Smooth muscle cell (in vitro differentiated cells): ENCODE results near the gene TNFRSF8. TPM values are rescaled to one million over a fixed set of nuclear protein-coding genes. Genes with fewer than 3 reads are reported as not detected.

Experiments
- DNase-seq: peaks from one replicate; lab custom pipeline; 2025; ENCODE audit not compliant: unreplicated experiment; lab: John Stamatoyannopoulos, UW
- H2AFZ ChIP-seq: fragments of 200-600 bp; sonication (generic); 2 replicates; pipeline ENCODE4 v1.6.0; 2016; ENCODE audit warnings: antibody characterized with exemption, low read depth, mild to moderate bottlenecking
- H3F3A ChIP-seq: fragments of 200-600 bp; sonication (generic); 2 replicates; pipeline ENCODE4 v1.6.0; 2017; ENCODE audit warnings: antibody characterized with exemption, low read depth
- H3K27ac ChIP-seq: fragments of 200-600 bp; sonication (generic); 2 replicates; pipeline ENCODE4 v1.5.1; 2016; ENCODE audit warnings: low read depth, mild to moderate bottlenecking
- H3K27me3 ChIP-seq: fragments of 200-600 bp; sonication (generic); 2 replicates; pipeline ENCODE4 v1.6.1; 2016; ENCODE audit warnings: low read depth, mild to moderate bottlenecking
- H3K36me3 ChIP-seq: fragments of 200-600 bp; sonication (generic); 2 replicates; pipeline ENCODE4 v1.5.1; 2016; ENCODE audit warnings: low read depth
- H3K4me1 ChIP-seq: fragments of 200-600 bp; sonication (generic); 2 replicates; pipeline ENCODE4 v1.5.1; 2016; ENCODE audit warnings: low read depth
- H3K4me2 ChIP-seq: fragments of 200-600 bp; sonication (generic); 2 replicates; pipeline ENCODE4 v1.6.0; 2016; ENCODE audit warnings: mild to moderate bottlenecking
- H3K4me3 ChIP-seq: fragments of 200-600 bp; sonication (generic); 2 replicates; pipeline ENCODE4 v1.5.1; 2016; ENCODE audit warnings: mild to moderate bottlenecking
- H3K79me2 ChIP-seq: fragments of 200-600 bp; sonication (generic); 2 replicates; pipeline ENCODE4 v1.6.0; 2016; ENCODE audit warnings: low read depth, mild to moderate bottlenecking
- H3K9ac ChIP-seq: fragments of 200-600 bp; sonication (generic); 2 replicates; pipeline ENCODE4 v1.6.0; 2016; ENCODE audit warnings: low read depth
- H3K9me3 ChIP-seq: fragments of 200-600 bp; sonication (generic); replicated peaks from 2 replicates; pipeline ENCODE4 v1.5.1; 2016; ENCODE audit warnings: low read depth
- H4K20me1 ChIP-seq: fragments of 200-600 bp; sonication (generic); 2 replicates; pipeline ENCODE4 v1.6.0; 2016; ENCODE audit warnings: low read depth
- WGBS: methylation state at CpG from one replicate; pipeline ENCODE4 v1.1.7; 2016; ENCODE audit warnings: low lambda C conversion rate; 5-methylcytosine and 5-hydroxymethylcytosine counted together
- polyA plus RNA-seq: library from polyadenylated mRNA; unstranded; fragments of >200 nt; fragmentation: Nextera tagmentation; extraction: Ambion mirVana; gene quantifications from 2 replicates; pipeline ENCODE4 v1.2.1, GENCODE V29; 2016
- total RNA-seq: library from RNA; depleted of rRNA; stranded (reverse); fragments of >200 nt; gene quantifications from 2 replicates; pipeline ENCODE4 v1.2.3, GENCODE V29; 2014
- TF ChIP-seq, protein P1 (sequence below): fragments of 200-600 bp; sonication (generic); IDR thresholded peaks from 2 replicates; pipeline ENCODE4 v1.5.1; 2017; ENCODE audit warnings: borderline replicate concordance, mild to moderate bottlenecking, antibody characterized with exemption; ENCODE audit not compliant: insufficient read depth, poor library complexity, severe bottlenecking

The TNFRSF8 gene
- total and polyA plus RNA-seq, 2 experiments from 2014 or later: 0.54 to 1.3 TPM

DNA sequence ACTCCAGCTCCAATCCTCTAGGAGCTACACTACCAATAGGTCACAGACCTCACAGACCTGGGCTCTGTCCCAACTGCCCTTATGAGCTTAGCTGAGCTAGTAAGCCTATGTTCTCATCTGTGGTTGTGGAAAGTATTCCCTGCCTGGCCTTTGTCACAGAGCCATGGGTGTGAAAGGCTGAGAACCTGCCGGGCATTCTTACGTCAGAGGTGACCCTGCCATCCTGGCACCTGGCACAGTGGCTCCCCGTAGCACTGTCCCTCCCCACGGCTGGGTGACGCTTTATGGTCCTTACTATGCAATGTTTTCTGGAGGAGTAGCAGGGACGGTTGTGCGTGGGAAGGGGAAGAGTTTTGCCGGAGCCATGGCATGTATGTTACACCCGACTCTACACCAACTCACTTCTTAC, 107.2 kb downstream of the TNFRSF8 start:
- no peaks in the 10 kb centered on the region for H3K27me3 ChIP-seq
- H3K4me1 ChIP-seq: peaks cover 16% of the 10 kb centered on the region
- H3K9me3 ChIP-seq: no peaks in the 10 kb centered on the region
- WGBS: 72% methylated on average over 9 of the region's 9 CpGs
- H2AFZ ChIP-seq: no peak overlapping the region
- H3K4me3 ChIP-seq: no peak overlapping the region
- H3K79me2 ChIP-seq: peaks cover 9% of the 10 kb centered on the region
- DNase-seq: no peak
- no peaks in the 10 kb centered on the region for H3K36me3 ChIP-seq
- TF ChIP-seq, protein P1, sequence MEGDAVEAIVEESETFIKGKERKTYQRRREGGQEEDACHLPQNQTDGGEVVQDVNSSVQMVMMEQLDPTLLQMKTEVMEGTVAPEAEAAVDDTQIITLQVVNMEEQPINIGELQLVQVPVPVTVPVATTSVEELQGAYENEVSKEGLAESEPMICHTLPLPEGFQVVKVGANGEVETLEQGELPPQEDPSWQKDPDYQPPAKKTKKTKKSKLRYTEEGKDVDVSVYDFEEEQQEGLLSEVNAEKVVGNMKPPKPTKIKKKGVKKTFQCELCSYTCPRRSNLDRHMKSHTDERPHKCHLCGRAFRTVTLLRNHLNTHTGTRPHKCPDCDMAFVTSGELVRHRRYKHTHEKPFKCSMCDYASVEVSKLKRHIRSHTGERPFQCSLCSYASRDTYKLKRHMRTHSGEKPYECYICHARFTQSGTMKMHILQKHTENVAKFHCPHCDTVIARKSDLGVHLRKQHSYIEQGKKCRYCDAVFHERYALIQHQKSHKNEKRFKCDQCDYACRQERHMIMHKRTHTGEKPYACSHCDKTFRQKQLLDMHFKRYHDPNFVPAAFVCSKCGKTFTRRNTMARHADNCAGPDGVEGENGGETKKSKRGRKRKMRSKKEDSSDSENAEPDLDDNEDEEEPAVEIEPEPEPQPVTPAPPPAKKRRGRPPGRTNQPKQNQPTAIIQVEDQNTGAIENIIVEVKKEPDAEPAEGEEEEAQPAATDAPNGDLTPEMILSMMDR: no peak
- no peak overlapping the region for H3K9ac ChIP-seq
- H3K27ac ChIP-seq: no peak overlapping the region
- no peaks in the 10 kb centered on the region for H4K20me1 ChIP-seq
- H3F3A ChIP-seq: peaks cover 8% of the 10 kb centered on the region
- no peak overlapping the region for H3K4me2 ChIP-seq

DNA sequence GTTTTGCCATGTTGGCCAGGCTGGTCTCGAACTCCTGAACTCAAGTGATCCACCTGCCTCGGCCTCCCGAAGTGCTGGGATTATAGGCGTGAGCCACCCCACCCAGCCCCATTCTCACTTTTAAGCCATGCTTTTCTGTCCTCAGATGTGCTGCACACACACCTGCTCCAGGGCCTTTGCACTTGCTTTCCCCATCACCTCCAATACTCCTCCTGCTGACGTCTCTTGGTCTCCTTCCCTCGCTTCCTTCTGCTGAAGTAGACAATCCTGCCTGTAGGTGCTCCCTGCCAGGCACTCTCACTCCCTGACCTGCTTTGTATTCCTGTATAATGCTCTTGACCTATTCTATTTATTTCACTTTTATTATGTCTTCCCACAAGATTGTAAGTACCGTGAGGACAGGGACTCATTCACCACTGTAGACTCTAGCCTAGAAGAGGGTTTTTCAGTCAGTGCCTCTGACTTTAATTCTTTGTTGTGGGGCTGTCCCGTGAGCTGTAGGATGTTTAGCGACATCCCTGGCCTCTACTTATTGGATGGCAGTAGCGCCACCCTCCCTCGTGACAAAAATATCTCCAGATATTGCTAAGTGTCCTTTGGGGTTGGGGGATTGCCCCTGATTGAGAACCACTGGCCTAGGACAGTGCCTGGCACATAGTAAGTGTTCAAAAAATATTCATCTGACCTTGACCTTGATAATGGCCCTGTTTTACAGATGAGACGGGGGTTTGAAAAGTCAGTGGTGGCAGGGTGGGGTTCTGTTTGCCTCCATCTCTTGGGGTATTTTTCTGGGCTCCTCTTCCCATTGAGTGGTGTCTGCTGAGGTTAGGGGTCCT, 108.3 kb downstream of the TNFRSF8 start:
- DNase-seq: no peak
- Histone ChIP-seq H4K20me1 (no peaks in the 10 kb centered on the region), H3F3A (peaks cover 14% of the 10 kb centered on the region), H3K36me3 (no peaks in the 10 kb centered on the region), H3K79me2 (peaks cover 9% of the 10 kb centered on the region), H3K4me3 (no peak overlapping the region), H3K9ac (no peak overlapping the region), H3K4me2 (no peak overlapping the region), H3K27me3 (no peaks in the 10 kb centered on the region), H3K9me3 (no peaks in the 10 kb centered on the region), H2AFZ (no peak overlapping the region), H3K27ac (no peak overlapping the region), H3K4me1 (peaks cover 19% of the 10 kb centered on the region)
- TF ChIP-seq, protein P1: no peak
- WGBS: 95% methylated on average over 12 of the region's 12 CpGs

DNA sequence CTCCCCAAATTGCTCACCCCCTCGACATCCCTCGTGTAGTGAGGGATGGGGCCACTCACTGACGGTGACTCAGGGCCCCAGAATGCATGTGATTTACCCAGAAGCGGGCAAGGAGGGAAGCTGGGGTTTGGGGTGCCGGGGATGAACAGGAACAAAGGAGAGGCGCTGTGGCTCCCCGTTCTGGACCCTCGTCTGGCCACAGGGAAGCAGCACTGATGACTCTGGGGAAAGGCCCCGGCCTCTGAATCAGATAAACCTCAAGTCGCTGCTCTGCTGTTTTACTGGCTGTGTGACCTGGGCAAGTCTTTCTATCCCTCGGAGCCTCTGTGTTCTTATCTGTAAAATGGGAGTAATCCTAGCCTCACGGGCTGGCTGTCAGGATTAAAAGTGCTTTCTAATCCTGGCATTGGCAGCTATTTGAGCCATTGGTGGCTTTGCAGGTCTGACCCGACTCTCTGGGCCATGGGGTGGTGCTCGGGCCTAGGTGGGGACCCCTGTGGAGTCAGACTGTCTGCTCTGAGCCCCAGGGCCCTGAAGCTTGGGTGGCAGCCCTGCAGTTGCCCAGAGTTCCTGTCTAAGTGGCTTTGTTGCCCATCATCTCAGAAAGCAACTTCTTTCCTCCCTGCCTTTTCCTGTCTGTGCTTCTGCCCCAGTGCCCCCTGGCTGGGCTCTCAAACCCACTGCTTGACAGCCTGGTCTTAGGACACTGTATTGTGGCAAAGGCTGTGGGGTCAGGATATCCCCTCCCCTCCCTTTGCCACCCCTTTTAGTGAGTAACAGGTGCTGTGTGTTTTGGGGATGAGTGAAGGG, 109.1 kb downstream of the TNFRSF8 start:
- no peaks in the 10 kb centered on the region for H3K36me3 ChIP-seq
- H4K20me1 ChIP-seq: no peaks in the 10 kb centered on the region
- no peak for DNase-seq
- no peak overlapping the region for H3K4me2 ChIP-seq
- no peaks in the 10 kb centered on the region for H3K9me3 ChIP-seq
- H3K4me1 ChIP-seq: peaks cover 14% of the 10 kb centered on the region
- TF ChIP-seq, protein P1: no peak
- 84% methylated on average over 14 of the region's 14 CpGs for WGBS
- H3K27ac ChIP-seq: no peak overlapping the region
- peaks cover 9% of the 10 kb centered on the region for H3K79me2 ChIP-seq
- H3K9ac ChIP-seq: no peak overlapping the region
- H2AFZ ChIP-seq: no peak overlapping the region
- no peaks in the 10 kb centered on the region for H3K27me3 ChIP-seq
- H3K4me3 ChIP-seq: no peak overlapping the region
- H3F3A ChIP-seq: peaks cover 16% of the 10 kb centered on the region
